Hepatocyte (in vitro differentiated cells): Measurements from ENCODE around the gene RUNX1. TPM values are rescaled to one million over a fixed set of nuclear protein-coding genes. Genes with fewer than 3 reads are reported as not detected.

ENCODE experiments used
- DNase-seq: peaks from one replicate; pipeline ENCODE4 v3.0.0-alpha.2; 2016; ENCODE audit warnings: low spot score
- H2AFZ ChIP-seq: fragments of 200-600 bp; sonication (generic); 2 replicates; pipeline ENCODE4 v1.6.0; 2016; ENCODE audit warnings: antibody characterized with exemption, mild to moderate bottlenecking
- H3K27ac ChIP-seq: fragments of 200-600 bp; sonication (generic); 2 replicates; pipeline ENCODE4 v1.5.1; 2016; ENCODE audit warnings: mild to moderate bottlenecking
- H3K27me3 ChIP-seq: fragments of 200-600 bp; sonication (generic); 2 replicates; pipeline ENCODE4 v1.6.1; 2016
- H3K36me3 ChIP-seq: fragments of 200-600 bp; sonication (generic); replicated peaks from 2 replicates; pipeline ENCODE4 v1.5.1; 2016; ENCODE audit warnings: low read depth; ENCODE audit not compliant: insufficient read depth
- H3K4me1 ChIP-seq: fragments of 200-600 bp; sonication (generic); 2 replicates; pipeline ENCODE4 v1.5.1; 2016; ENCODE audit warnings: mild to moderate bottlenecking, moderate library complexity; ENCODE audit not compliant: insufficient read depth
- H3K4me2 ChIP-seq: fragments of 200-600 bp; sonication (generic); 2 replicates; pipeline ENCODE4 v1.6.0; 2016
- H3K4me3 ChIP-seq: fragments of 200-600 bp; sonication (generic); 2 replicates; pipeline ENCODE4 v1.5.1; 2016; ENCODE audit warnings: mild to moderate bottlenecking
- H3K79me2 ChIP-seq: fragments of 200-600 bp; sonication (generic); 2 replicates; pipeline ENCODE4 v1.6.0; 2017; ENCODE audit warnings: mild to moderate bottlenecking
- H3K9me2 ChIP-seq: fragments of 200-600 bp; sonication (generic); replicated peaks from 2 replicates; pipeline ENCODE4 v1.6.0; 2017; ENCODE audit warnings: mild to moderate bottlenecking; ENCODE audit not compliant: insufficient read depth
- H3K9me3 ChIP-seq: fragments of 200-600 bp; sonication (generic); 2 replicates; pipeline ENCODE4 v1.5.1; 2016; ENCODE audit warnings: low read depth, mild to moderate bottlenecking
- H4K20me1 ChIP-seq: fragments of 200-600 bp; sonication (generic); 2 replicates; pipeline ENCODE4 v1.6.0; 2016; ENCODE audit warnings: mild to moderate bottlenecking; ENCODE audit not compliant: insufficient read depth, poor library complexity, severe bottlenecking
- CTCF ChIP-seq: fragments of 200-600 bp; sonication (generic); IDR thresholded peaks from 2 replicates; pipeline ENCODE4 v1.5.1; 2016; ENCODE audit warnings: antibody characterized with exemption, mild to moderate bottlenecking; ENCODE audit not compliant: poor library complexity
- EZH2 ChIP-seq: fragments of 200-600 bp; sonication (generic); IDR thresholded peaks from 2 replicates; pipeline ENCODE4 v1.6.1; 2016; ENCODE audit warnings: antibody characterized with exemption, mild to moderate bottlenecking, borderline replicate concordance
- EZH2phosphoT487 ChIP-seq: fragments of 200-600 bp; sonication (generic); IDR thresholded peaks from one replicate; pipeline ENCODE4 v1.6.1; 2018; ENCODE audit warnings: antibody characterized with exemption, mild to moderate bottlenecking, low read depth, moderate library complexity; ENCODE audit not compliant: unreplicated experiment, severe bottlenecking
- WGBS: methylation state at CpG from one replicate; pipeline ENCODE4 v1.1.6; 2016; ENCODE audit warnings: low lambda C conversion rate; ENCODE audit errors: missing lambda C conversion rate; 5-methylcytosine and 5-hydroxymethylcytosine counted together
- polyA plus RNA-seq: library from polyadenylated mRNA; unstranded; fragments of >200 nt; fragmentation: Nextera tagmentation; extraction: Ambion mirVana; gene quantifications from 2 replicates; pipeline ENCODE4 v1.2.1, GENCODE V29; 2016
- total RNA-seq: library from RNA; depleted of rRNA; stranded (reverse); fragments of >200 nt; gene quantifications from 2 replicates; pipeline ENCODE4 v1.2.3, GENCODE V29; 2014

RUNX1 gene
- total and polyA plus RNA-seq, 2 experiments from 2014 or later = 8.5 to 10.9 TPM

GRCh38 chr21:34841154-34841553 lies 207.9 kb downstream of the RUNX1 start:
- Histone ChIP-seq H3K27ac (no peak overlapping the region), H3K36me3 (no peaks in the 10 kb centered on the region), H2AFZ (no peak overlapping the region), H3K9me2 (no peaks in the 10 kb centered on the region), H3K79me2 (peaks cover 30% of the 10 kb centered on the region), H3K9me3 (no peaks in the 10 kb centered on the region), H3K4me1 (peaks cover 30% of the 10 kb centered on the region), H3K4me3 (no peak overlapping the region), H4K20me1 (no peaks in the 10 kb centered on the region), H3K4me2 (no peak overlapping the region), H3K27me3 (no peaks in the 10 kb centered on the region)
- TF ChIP-seq EZH2phosphoT487 (no peak), CTCF (no peak), EZH2 (no peak)
- DNase-seq = no peak
- WGBS = 94% methylated on average over 4 of the region's 4 CpGs

- H3K36me3 ChIP-seq = no peaks in the 10 kb centered on the region
- 76% methylated on average over 4 of the region's 4 CpGs for WGBS
- no peak overlapping the region for H3K27ac ChIP-seq
- H3K79me2 ChIP-seq = peaks cover 30% of the 10 kb centered on the region
- TF ChIP-seq EZH2 = no peak
- TF ChIP-seq EZH2phosphoT487 = no peak
- no peak for TF ChIP-seq CTCF
- no peaks in the 10 kb centered on the region for H3K9me2 ChIP-seq
- no peak overlapping the region for H3K4me2 ChIP-seq
- peaks cover 28% of the 10 kb centered on the region for H3K4me1 ChIP-seq
- H4K20me1 ChIP-seq = no peaks in the 10 kb centered on the region
- no peaks in the 10 kb centered on the region for H3K9me3 ChIP-seq
- H3K27me3 ChIP-seq = no peaks in the 10 kb centered on the region
- H2AFZ ChIP-seq = no peak overlapping the region
- H3K4me3 ChIP-seq = no peak overlapping the region
- DNase-seq = no peak
These were observed 208.4 kb downstream of the RUNX1 start for GRCh38 chr21:34840693-34841092.

- WGBS = 95% methylated on average over 14 of the region's 14 CpGs
- no peak overlapping the region for H3K27ac ChIP-seq
These were observed 209.9 kb downstream of the RUNX1 start for GRCh38 chr21:34838956-34839820.

More at GRCh38 chr21:34838956-34839820, 209.9 kb downstream of the RUNX1 start:
- Histone ChIP-seq H3K79me2 (peaks cover 30% of the 10 kb centered on the region), H3K4me1 (peaks cover 23% of the 10 kb centered on the region), H3K4me2 (no peak overlapping the region), H3K9me3 (no peaks in the 10 kb centered on the region), H3K36me3 (no peaks in the 10 kb centered on the region), H3K9me2 (no peaks in the 10 kb centered on the region), H4K20me1 (no peaks in the 10 kb centered on the region), H3K27me3 (no peaks in the 10 kb centered on the region), H3K4me3 (no peak overlapping the region), H2AFZ (no peak overlapping the region)
- no peak for DNase-seq
- TF ChIP-seq CTCF (no peak), EZH2phosphoT487 (no peak), EZH2 (no peak)
